Measurements from ENCODE around the gene CYP4A22. TPM values are rescaled to one million over a fixed set of nuclear protein-coding genes. Genes with fewer than 3 reads are reported as not detected.
"Not testable (repeated sequence)": the region's sequence is repeated elsewhere in the genome, so short reads cannot be mapped to it uniquely, and the experiment has no call there.

Gene CYP4A22
- total RNA-seq, 1 donor from 2014 or later, result not detected

- H3K36me3 Mint-ChIP-seq, result no peaks in the 10 kb centered on the region
- Histone ChIP-seq H3K9ac (no peak overlapping the region), H3K4me2 (no peak overlapping the region), H3K27ac (no peak overlapping the region), H3K79me2 (ENCODE audit: low read depth) (no peaks in the 10 kb centered on the region), H4K20me1 (ENCODE audit: low read depth) (no peaks in the 10 kb centered on the region), H3F3A (ENCODE audit: low read depth) (no peaks in the 10 kb centered on the region), H3K4me3 (no peak overlapping the region), H3K36me3 (no peaks in the 10 kb centered on the region), H2AFZ (replicated peaks) (no peak overlapping the region), H3K27me3 (no peaks in the 10 kb centered on the region), H3K9me3 (ENCODE audit: low read depth) (no peaks in the 10 kb centered on the region), H3K4me1 (no peaks in the 10 kb centered on the region)
- no peak overlapping the region for H3K4me3 Mint-ChIP-seq
- TF ChIP-seq EZH2 (IDR thresholded peaks at IDR 0.05), result no peak
- TF ChIP-seq CTCF (IDR thresholded peaks at IDR 0.05), result no peak
- TF ChIP-seq EZH2phosphoT487 (IDR thresholded peaks at IDR 0.05), result no peak
- peaks cover 3% of the 10 kb centered on the region for H3K27me3 Mint-ChIP-seq (ENCODE audit: insufficient read depth, low read depth)
- no peak overlapping the region for H3K27ac Mint-ChIP-seq
- no peak for DNase-seq (ENCODE audit: low spot score)
- H3K4me1 Mint-ChIP-seq, result no peaks in the 10 kb centered on the region
- peaks cover 6% of the 10 kb centered on the region for H3K9me3 Mint-ChIP-seq
Measured at GRCh38 chr1:47104816-47105215, 32.4 kb upstream of the CYP4A22 start.

GRCh38 chr1:47106792-47107191 is 30.4 kb upstream of the CYP4A22 start:
- Histone ChIP-seq H4K20me1 (ENCODE audit: low read depth) (no peaks in the 10 kb centered on the region), H3F3A (ENCODE audit: low read depth) (no peaks in the 10 kb centered on the region), H3K9ac (no peak overlapping the region), H3K4me1 (no peaks in the 10 kb centered on the region), H3K9me3 (ENCODE audit: low read depth) (no peaks in the 10 kb centered on the region), H2AFZ (replicated peaks) (no peak overlapping the region), H3K4me3 (no peak overlapping the region), H3K4me2 (no peak overlapping the region), H3K36me3 (no peaks in the 10 kb centered on the region), H3K79me2 (ENCODE audit: low read depth) (no peaks in the 10 kb centered on the region), H3K27me3 (no peaks in the 10 kb centered on the region), H3K27ac (no peak overlapping the region)
- H3K36me3 Mint-ChIP-seq, result no peaks in the 10 kb centered on the region
- H3K27ac Mint-ChIP-seq, result no peak overlapping the region
- no peak overlapping the region for H3K4me3 Mint-ChIP-seq
- peaks cover 3% of the 10 kb centered on the region for H3K27me3 Mint-ChIP-seq (ENCODE audit: insufficient read depth, low read depth)
- no peak for TF ChIP-seq CTCF (IDR thresholded peaks at IDR 0.05)
- DNase-seq (ENCODE audit: low spot score), result no peak
- peaks cover 6% of the 10 kb centered on the region for H3K9me3 Mint-ChIP-seq
- no peaks in the 10 kb centered on the region for H3K4me1 Mint-ChIP-seq

- not testable (repeated sequence) for H3K9ac ChIP-seq; H4K20me1 ChIP-seq (ENCODE audit: low read depth); H3K4me3 Mint-ChIP-seq; H3F3A ChIP-seq (ENCODE audit: low read depth); H3K27me3 Mint-ChIP-seq (ENCODE audit: insufficient read depth, low read depth); H3K36me3 ChIP-seq; H3K27me3 ChIP-seq; H3K4me3 ChIP-seq; H3K27ac Mint-ChIP-seq; H3K27ac ChIP-seq; H3K9me3 Mint-ChIP-seq; DNase-seq (ENCODE audit: low spot score); H3K36me3 Mint-ChIP-seq; H3K79me2 ChIP-seq (ENCODE audit: low read depth); H3K9me3 ChIP-seq (ENCODE audit: low read depth); H3K4me1 Mint-ChIP-seq; H3K4me2 ChIP-seq; H3K4me1 ChIP-seq
- peak overlapping the region; percentile 17 for H2AFZ ChIP-seq (replicated peaks)
Measured at GRCh38 chr1:47107851-47108574, 29.2 kb upstream of the CYP4A22 start.

GRCh38 chr1:47109482-47109881 is 27.8 kb upstream of the CYP4A22 start:
- H2AFZ ChIP-seq (replicated peaks); H3K36me3 ChIP-seq; H3K4me3 ChIP-seq; H3K4me1 ChIP-seq; H3K27me3 ChIP-seq; H3K4me1 Mint-ChIP-seq; H3F3A ChIP-seq (ENCODE audit: low read depth); H3K9me3 ChIP-seq (ENCODE audit: low read depth); H3K27ac ChIP-seq; H3K9ac ChIP-seq; H3K4me2 ChIP-seq; H3K36me3 Mint-ChIP-seq; H3K27me3 Mint-ChIP-seq (ENCODE audit: insufficient read depth, low read depth); H3K9me3 Mint-ChIP-seq; H3K27ac Mint-ChIP-seq; DNase-seq (ENCODE audit: low spot score); H3K4me3 Mint-ChIP-seq; H4K20me1 ChIP-seq (ENCODE audit: low read depth); H3K79me2 ChIP-seq (ENCODE audit: low read depth): not testable (repeated sequence)
